ENCODE measurements around the gene CCR5AS.

The CCR5AS gene

DNA sequence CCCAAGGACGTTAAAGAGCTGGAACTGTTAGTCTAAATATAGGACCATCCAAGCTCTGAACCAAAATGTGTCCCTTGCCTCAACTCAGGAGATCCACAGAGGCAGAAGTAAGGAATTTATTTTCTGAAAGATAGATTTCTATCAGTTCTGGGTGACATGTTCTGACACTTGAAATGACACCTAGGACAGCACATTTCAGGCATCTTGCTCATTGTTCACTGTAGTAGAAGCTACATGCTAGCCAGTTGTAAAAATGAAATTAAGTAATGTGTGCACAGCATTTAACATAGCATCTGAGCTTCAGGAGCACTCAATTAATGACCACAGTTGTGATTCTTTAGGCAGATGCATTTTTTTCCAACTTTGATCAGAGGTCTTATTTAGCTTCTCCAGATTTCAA is 52.4 kb downstream of the CCR5AS start:
- Mint-ChIP-seq H3K27ac (ENCODE audit: unreplicated experiment) (no peak overlapping the region), H3K4me3 (no peak overlapping the region), H3K4me1 (no peaks in the 10 kb centered on the region), H3K9me3 (peaks cover 2% of the 10 kb centered on the region), H3K36me3 (ENCODE audit: low read depth) (no peaks in the 10 kb centered on the region), H3K27me3 (ENCODE audit: low read depth) (peaks cover 85% of the 10 kb centered on the region)
- DNase-seq (ENCODE audit: low read depth, low spot score), result no peak
- TF ChIP-seq, protein P1, sequence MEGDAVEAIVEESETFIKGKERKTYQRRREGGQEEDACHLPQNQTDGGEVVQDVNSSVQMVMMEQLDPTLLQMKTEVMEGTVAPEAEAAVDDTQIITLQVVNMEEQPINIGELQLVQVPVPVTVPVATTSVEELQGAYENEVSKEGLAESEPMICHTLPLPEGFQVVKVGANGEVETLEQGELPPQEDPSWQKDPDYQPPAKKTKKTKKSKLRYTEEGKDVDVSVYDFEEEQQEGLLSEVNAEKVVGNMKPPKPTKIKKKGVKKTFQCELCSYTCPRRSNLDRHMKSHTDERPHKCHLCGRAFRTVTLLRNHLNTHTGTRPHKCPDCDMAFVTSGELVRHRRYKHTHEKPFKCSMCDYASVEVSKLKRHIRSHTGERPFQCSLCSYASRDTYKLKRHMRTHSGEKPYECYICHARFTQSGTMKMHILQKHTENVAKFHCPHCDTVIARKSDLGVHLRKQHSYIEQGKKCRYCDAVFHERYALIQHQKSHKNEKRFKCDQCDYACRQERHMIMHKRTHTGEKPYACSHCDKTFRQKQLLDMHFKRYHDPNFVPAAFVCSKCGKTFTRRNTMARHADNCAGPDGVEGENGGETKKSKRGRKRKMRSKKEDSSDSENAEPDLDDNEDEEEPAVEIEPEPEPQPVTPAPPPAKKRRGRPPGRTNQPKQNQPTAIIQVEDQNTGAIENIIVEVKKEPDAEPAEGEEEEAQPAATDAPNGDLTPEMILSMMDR (conservative IDR thresholded peaks at IDR 0.05), result no peak

DNA sequence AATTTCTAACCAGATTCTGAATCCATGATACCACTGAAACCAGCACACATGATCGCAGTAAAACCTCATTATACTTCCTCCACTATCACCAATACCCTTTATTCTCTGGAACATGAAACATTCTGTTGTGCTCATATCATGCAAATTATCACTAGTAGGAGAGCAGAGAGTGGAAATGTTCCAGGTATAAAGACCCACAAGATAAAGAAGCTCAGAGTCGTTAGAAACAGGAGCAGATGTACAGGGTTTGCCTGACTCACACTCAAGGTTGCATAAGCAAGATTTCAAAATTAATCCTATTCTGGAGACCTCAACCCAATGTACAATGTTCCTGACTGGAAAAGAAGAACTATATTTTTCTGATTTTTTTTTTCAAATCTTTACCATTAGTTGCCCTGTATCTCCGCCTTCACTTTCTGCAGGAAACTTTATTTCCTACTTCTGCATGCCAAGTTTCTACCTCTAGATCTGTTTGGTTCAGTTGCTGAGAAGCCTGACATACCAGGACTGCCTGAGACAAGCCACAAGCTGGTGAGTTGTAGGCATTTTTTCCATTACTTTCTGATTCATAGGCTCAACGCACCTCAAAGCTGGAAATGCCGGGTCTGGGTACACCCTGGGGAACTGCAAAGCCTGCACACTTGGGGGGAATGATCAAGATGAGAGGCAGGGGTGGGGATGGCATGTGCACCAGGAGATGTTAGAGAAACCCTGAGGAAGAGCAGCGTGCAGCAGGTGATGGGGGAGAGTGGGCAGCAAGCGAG is 53.0 kb downstream of the CCR5AS start, which contains the start of gene CCR2:
TSS of gene CCR2 (plus strand) at position 465 of the 764 bp plus-strand sequence. CDS start 3,417 bp downstream, outside the sequence.
- H3K4me1 Mint-ChIP-seq, result no peaks in the 10 kb centered on the region
- TF ChIP-seq, protein P1 (conservative IDR thresholded peaks at IDR 0.05), result no peak
- no peaks in the 10 kb centered on the region for H3K36me3 Mint-ChIP-seq (ENCODE audit: low read depth)
- H3K4me3 Mint-ChIP-seq, result no peak within 1 kb of the TSS
- peaks cover 85% of the 10 kb centered on the region for H3K27me3 Mint-ChIP-seq (ENCODE audit: low read depth)
- DNase-seq (ENCODE audit: low read depth, low spot score), result no peak
- no peak within 1 kb of the TSS for H3K27ac Mint-ChIP-seq (ENCODE audit: unreplicated experiment)
- peaks cover 2% of the 10 kb centered on the region for H3K9me3 Mint-ChIP-seq

DNA sequence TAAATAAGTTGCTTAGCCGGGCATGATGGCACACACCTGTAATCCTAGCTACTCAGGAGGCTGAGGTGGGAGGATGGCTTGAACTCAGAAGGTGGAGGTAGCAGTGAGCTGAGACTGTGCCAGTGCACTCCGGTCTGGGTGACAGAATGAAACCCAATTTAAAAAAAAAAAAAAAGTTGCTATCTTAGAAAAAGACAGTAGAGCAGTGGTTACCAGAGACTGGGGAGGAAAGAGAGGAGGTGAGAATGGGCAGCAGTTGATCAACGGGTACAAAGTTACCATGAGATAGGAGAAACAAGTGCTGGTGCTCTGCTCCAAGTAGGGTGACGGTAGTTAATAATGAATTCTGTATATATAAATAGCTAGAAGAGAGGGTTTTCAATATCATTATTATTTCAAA is 53.8 kb downstream of the CCR5AS start:
- Mint-ChIP-seq H3K27ac (ENCODE audit: unreplicated experiment) (no peak overlapping the region), H3K4me1 (no peaks in the 10 kb centered on the region), H3K4me3 (no peak overlapping the region), H3K27me3 (ENCODE audit: low read depth) (peaks cover 88% of the 10 kb centered on the region), H3K36me3 (ENCODE audit: low read depth) (no peaks in the 10 kb centered on the region), H3K9me3 (peaks cover 5% of the 10 kb centered on the region)
- TF ChIP-seq, protein P1 (conservative IDR thresholded peaks at IDR 0.05), result no peak
- DNase-seq (ENCODE audit: low read depth, low spot score), result no peak

DNA sequence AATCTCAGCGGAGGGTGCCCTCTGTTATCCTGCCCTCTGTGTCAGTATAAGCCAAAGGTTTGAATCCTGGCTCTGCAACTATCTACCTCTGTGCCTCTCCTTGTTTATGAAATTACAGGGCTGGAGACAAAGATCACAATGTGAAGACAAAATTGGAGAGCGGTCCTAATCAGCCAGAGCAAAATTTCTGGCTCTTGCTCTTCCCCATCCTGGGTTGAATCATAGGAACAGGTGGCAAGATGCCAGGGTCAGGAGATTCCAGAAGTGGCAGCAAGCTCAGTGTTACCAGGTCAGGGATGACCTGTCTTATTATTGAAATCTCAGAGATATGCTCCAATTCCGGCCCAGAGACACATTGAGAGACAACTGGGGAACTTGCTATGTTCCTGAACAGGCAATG is 55.2 kb downstream of the CCR5AS start:
- DNase-seq (ENCODE audit: low read depth, low spot score), result no peak
- peaks cover 85% of the 10 kb centered on the region for H3K27me3 Mint-ChIP-seq (ENCODE audit: low read depth)
- H3K4me3 Mint-ChIP-seq, result no peak overlapping the region
- peaks cover 8% of the 10 kb centered on the region for H3K9me3 Mint-ChIP-seq
- no peaks in the 10 kb centered on the region for H3K36me3 Mint-ChIP-seq (ENCODE audit: low read depth)
- no peak overlapping the region for H3K27ac Mint-ChIP-seq (ENCODE audit: unreplicated experiment)
- TF ChIP-seq, protein P1 (conservative IDR thresholded peaks at IDR 0.05), result no peak
- no peaks in the 10 kb centered on the region for H3K4me1 Mint-ChIP-seq

DNA sequence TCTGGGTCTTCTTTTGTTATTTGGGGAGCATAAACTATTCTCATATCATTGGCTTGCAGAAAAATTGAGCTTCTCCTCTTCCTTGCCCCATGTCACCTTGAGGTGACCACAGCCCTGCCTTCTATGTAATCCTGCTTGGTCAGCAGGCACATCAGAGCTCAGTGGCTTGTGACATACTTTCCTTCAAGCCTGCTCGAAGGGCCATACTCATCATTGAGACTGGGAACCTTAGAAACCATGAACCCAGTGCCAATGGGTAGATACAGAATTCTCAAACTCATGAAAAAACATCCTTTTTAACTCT is 56.7 kb downstream of the CCR5AS start:
- peaks cover 11% of the 10 kb centered on the region for H3K9me3 Mint-ChIP-seq
- H3K4me3 Mint-ChIP-seq, result no peak overlapping the region
- H3K4me1 Mint-ChIP-seq, result no peaks in the 10 kb centered on the region
- H3K36me3 Mint-ChIP-seq (ENCODE audit: low read depth), result no peaks in the 10 kb centered on the region
- peaks cover 81% of the 10 kb centered on the region for H3K27me3 Mint-ChIP-seq (ENCODE audit: low read depth)
- no peak for DNase-seq (ENCODE audit: low read depth, low spot score)
- TF ChIP-seq, protein P1 (conservative IDR thresholded peaks at IDR 0.05), result no peak
- no peak overlapping the region for H3K27ac Mint-ChIP-seq (ENCODE audit: unreplicated experiment)
